IPS DF 19.7 (cell line): ENCODE results near the gene XK.

Experiments used
- DNase-seq: peaks from one replicate; pipeline ENCODE4 v3.0.0-alpha.2; 2013; ENCODE audit warnings: low read depth, low spot score

Gene XK

GRCh38 chrX:37679230-37679629 is 6.4 kb upstream of the XK start:
- DNase-seq, result no peak

- no peak for DNase-seq
These were observed 5.7 kb upstream of the XK start for GRCh38 chrX:37679888-37680287.

DNA sequence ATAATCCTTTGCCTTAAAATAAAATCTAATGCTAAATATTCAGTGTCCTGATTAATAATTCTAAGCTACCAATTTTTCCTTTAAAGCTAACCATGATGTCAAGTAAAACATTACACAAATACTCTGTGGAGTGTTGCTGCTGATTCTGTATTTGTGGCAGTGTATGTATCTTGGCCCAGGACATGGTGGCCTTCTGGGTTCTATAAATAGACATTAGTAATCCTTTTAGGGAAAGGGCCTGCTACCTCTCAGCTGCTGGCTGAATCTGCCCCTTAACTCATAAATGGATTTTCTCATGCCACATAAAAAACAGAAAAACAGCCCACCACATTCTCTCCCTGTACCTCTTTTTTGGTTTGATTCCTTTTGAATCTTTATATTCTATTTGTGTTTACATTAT is 1.2 kb upstream of the XK start:
- DNase-seq, result no peak

- peak; percentile 15 for DNase-seq
These were observed 618 bp upstream of the XK start for GRCh38 chrX:37684973-37685372.

GRCh38 chrX:37686369-37686995 is 891 bp downstream of the XK start:
- no peak for DNase-seq

DNA sequence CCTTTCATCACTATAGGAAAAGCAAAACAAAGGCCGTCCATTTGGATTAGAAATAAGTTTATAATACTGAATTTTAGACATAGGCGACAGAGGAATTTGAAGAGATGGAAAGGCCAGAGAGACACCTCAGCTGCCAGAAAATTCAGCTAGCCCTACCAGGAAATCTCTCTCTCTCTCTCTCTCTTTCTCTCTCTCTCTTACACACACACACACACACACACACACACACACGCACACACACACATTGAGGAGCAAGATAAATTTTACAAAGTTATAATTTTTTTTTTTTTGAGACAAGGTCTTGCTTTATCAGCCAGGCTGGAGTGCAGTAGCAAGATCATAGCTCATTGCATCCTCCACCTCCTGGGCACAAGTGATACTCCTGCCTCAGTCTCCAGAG is 1.4 kb downstream of the XK start:
- no peak for DNase-seq

- no peak for DNase-seq
These were observed 4.5 kb downstream of the XK start for GRCh38 chrX:37690119-37690518.

DNA sequence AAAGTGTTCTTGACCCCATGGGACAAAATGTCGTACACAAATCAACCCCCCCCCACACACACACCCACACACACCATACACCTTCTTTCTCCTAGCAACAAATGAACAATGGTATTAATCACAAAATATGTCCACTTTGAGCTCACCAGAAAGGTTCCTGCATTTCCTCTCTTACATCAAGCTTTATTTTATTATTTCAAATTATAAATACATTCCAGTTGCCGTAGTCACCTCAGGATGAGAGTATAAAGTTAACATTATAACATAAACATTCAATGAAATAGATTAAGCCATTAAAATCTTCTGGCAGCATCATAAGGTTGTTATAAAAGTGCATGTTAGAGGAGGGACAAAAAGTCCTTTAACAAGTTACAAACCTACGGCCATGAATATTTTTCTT is 7.3 kb downstream of the XK start:
- DNase-seq, result no peak

DNA sequence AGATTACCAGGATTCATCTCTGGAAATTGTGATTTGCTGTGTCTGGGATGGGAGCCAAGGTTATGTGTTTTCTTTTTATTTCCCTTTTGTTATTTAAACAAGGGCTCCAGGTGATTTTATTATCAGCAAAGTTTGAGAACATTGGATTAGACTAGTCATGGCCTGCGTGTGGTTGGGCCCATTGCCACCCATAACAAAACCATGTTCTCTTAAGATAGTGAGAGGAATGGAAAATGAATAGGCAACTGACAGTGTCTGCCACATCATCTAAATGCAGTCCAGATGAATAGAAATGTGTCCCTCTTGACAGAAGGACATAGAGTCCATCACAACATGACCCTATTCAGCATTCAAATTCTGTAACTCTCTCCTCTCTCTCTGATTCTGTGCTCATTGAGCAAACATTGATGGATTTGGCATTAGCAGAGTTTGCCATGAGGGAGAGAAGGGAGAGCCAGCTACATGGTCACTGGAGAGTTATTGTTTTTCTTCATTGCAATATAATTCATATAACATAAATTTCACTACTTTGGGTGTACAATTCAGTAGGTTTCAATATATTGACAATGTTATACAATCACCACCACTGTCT is 11.7 kb downstream of the XK start:
- DNase-seq, result no peak

GRCh38 chrX:37701588-37701987 is 16.0 kb downstream of the XK start:
- no peak for DNase-seq

- no peak for DNase-seq
These were observed 26.4 kb downstream of the XK start for GRCh38 chrX:37711991-37712390.

- DNase-seq, result no peak
These were observed 26.9 kb downstream of the XK start for GRCh38 chrX:37712458-37712857.

GRCh38 chrX:37714479-37714878 is 28.9 kb downstream of the XK start:
- DNase-seq, result no peak

DNA sequence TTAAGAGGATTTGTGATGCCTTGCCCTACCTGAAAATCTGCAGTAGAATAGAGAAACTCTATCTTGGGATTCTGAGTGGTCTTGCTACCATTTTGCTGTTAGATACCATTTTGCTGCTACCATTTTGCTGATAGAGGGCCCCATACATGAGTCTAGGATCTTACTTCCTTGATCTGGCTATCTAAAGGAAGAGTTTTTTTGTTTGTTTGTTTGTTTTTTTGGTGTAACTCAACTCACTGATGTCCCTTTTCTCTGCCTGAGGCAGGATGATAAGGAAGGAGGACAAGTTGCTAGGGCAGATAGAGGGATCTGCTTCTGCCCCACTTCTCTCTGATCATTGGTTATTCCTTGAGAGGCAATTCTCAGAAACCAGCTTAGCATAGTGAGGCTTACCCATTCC is 31.0 kb downstream of the XK start:
- DNase-seq, result no peak

DNA sequence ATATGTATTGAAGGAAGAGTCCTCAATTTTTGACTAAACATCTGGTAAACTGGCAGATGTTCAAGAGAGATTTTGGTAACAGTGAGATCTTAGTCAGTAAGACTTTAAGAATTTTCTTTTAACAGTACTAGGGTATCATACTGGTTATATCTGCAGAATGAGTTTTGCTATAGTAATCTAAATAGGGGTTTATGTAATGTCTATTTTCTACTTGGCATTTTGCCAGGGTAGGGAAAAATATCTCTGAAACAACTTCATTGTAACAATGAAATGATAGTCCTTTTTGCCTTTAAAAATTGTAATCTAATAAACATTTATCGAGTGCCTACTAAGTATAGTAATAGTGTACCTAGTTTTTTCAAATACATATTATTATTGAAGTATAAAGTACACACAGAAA is 32.1 kb downstream of the XK start:
- no peak for DNase-seq

GRCh38 chrX:37722595-37722994 is 37.0 kb downstream of the XK start:
- no peak for DNase-seq

- no peak for DNase-seq
These were observed 40.8 kb downstream of the XK start for GRCh38 chrX:37726346-37726745.

- no peak for DNase-seq
These were observed 59.8 kb downstream of the XK start for GRCh38 chrX:37745354-37745753.

DNA sequence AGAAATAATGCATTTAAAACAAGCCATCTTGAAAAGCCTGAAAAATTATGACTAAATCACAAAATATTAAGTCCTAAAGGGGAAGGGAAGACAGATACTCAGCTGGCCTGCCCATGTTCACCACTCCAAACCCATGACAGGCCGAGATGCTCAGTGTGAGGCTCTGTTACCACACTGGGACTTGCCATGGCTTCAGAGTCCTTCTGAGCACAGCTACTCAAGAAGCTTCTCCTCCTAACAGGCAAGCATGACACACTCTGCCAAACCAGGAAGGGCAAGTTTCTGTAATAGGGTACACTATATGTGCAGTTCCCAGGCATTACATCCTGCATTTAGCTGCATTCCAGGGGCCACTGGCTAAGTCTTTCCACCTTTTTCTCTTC is 60.2 kb downstream of the XK start:
- DNase-seq, result no peak

GRCh38 chrX:37746218-37746941 is 60.8 kb downstream of the XK start:
- DNase-seq, result no peak

GRCh38 chrX:37746951-37747350 is 61.4 kb downstream of the XK start:
- no peak for DNase-seq

GRCh38 chrX:37752281-37752680 is 66.7 kb downstream of the XK start:
- no peak for DNase-seq

DNA sequence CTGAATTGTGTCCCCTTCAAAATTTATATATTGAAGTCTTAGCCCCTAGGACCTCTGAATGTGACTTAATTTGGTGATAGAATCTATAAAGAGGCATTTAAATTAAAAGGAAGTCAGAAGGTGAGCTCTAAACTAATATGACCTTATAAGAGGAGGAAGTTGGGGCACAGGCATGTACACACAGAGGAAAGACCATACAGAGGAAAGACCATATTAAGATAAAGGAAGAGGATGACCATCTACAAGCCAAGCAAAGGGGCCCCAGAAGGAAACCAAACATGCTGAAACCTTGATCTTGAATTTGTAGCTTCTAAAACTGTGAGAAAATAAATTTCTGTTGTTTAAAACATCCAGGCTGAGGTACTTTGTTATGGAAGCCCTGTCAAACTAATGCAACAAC is 67.3 kb downstream of the XK start:
- no peak for DNase-seq
